IMR-90 (cell line): ENCODE data around the gene ATP1B1. TPM values are rescaled to one million over a fixed set of nuclear protein-coding genes. Genes with fewer than 3 reads are reported as not detected.

ENCODE experiments used
- ATAC-seq: fragments of 200-7000 bp; cut with Tn5 transposase; 2 replicates; pipeline ENCODE4 v1.9.1; 2020; ENCODE audit warnings: low read depth, mild to moderate bottlenecking, moderate library complexity
- BruUV-seq: library from RNA; stranded (reverse); fragments of 400-500 nt; replicated peaks from 2 replicates; lab custom pipeline; 2021; lab: Mats Ljungman, UMichigan
- CTCF ChIA-PET: fragments of 300-600 bp; formaldehyde crosslinking; extraction: SDS; loops from one replicate; lab custom pipeline; 2021; ENCODE audit warnings: antibody characterized with exemption; lab: Yijun Ruan, JAX
- POLR2A ChIA-PET: fragments of 300-600 bp; sonication (Branson Sonifier 250); formaldehyde crosslinking; loops from one replicate; lab custom pipeline; 2022; ENCODE audit warnings: antibody characterized with exemption; ENCODE audit not compliant: unreplicated experiment; lab: Charles Lee
- DNase-seq: peaks from one replicate; pipeline ENCODE4 v3.0.0; 2013
- H2AFZ ChIP-seq: replicated peaks from 2 replicates; pipeline ENCODE3; 2013; ENCODE audit warnings: low read length, mild to moderate bottlenecking; ENCODE audit not compliant: poor library complexity
- H2AK5ac ChIP-seq: 2 replicates; pipeline ENCODE4 v1.6.1; 2013; ENCODE audit warnings: low read depth, low read length, inconsistent platforms
- H2AK9ac ChIP-seq: replicated peaks from 2 replicates; pipeline ENCODE3; 2013; ENCODE audit warnings: mild to moderate bottlenecking, low read depth, low read length, moderate library complexity; ENCODE audit not compliant: poor library complexity
- H2BK120ac ChIP-seq: 2 replicates; pipeline ENCODE4 v1.6.1; 2013; ENCODE audit warnings: low read depth, low read length, inconsistent platforms
- H2BK15ac ChIP-seq: 3 replicates; pipeline ENCODE4 v1.6.1; 2013; ENCODE audit warnings: low read depth, low read length, inconsistent platforms
- H2BK20ac ChIP-seq: 2 replicates; pipeline ENCODE4 v1.6.1; 2013; ENCODE audit warnings: low read depth, mild to moderate bottlenecking, inconsistent platforms, low read length, moderate library complexity
- H2BK5ac ChIP-seq: 2 replicates; pipeline ENCODE4 v1.6.1; 2013; ENCODE audit warnings: mild to moderate bottlenecking, low read depth, low read length, inconsistent platforms; ENCODE audit not compliant: poor library complexity, severe bottlenecking
- H3K14ac ChIP-seq: replicated peaks from 2 replicates; pipeline ENCODE4 v1.6.1; 2013; ENCODE audit warnings: low read depth, low read length, inconsistent platforms
- H3K18ac ChIP-seq: 2 replicates; pipeline ENCODE4 v1.6.1; 2013; ENCODE audit warnings: low read depth, low read length, control low read depth
- H3K23ac ChIP-seq: 2 replicates; pipeline ENCODE4 v1.6.1; 2013; ENCODE audit warnings: low read depth, low read length, inconsistent platforms
- H3K27ac ChIP-seq: 2 replicates; pipeline ENCODE4 v1.5.1; 2013; ENCODE audit warnings: mild to moderate bottlenecking, control low read depth, low read length; ENCODE audit not compliant: insufficient read depth
- H3K27me3 ChIP-seq: 2 replicates; pipeline ENCODE4 v1.6.1; 2013; ENCODE audit warnings: low read length; ENCODE audit not compliant: control insufficient read depth, insufficient read depth
- H3K36me3 ChIP-seq: 2 replicates; pipeline ENCODE4 v1.6.1; 2013; ENCODE audit warnings: low read length, mixed read lengths; ENCODE audit not compliant: control insufficient read depth, insufficient read depth
- H3K4ac ChIP-seq: 2 replicates; pipeline ENCODE4 v1.6.1; 2013; ENCODE audit warnings: low read depth, low read length, inconsistent platforms
- H3K4me1 ChIP-seq: 2 replicates; pipeline ENCODE4 v1.6.1; 2013; ENCODE audit warnings: low read length, mixed read lengths; ENCODE audit not compliant: control insufficient read depth, insufficient read depth
- H3K4me2 ChIP-seq: 2 replicates; pipeline ENCODE4 v1.6.1; 2013; ENCODE audit warnings: low read depth, mild to moderate bottlenecking, control low read depth, low read length, moderate library complexity
- H3K4me3 ChIP-seq: 2 replicates; pipeline ENCODE4 v1.5.1; 2013; ENCODE audit warnings: low read depth, mild to moderate bottlenecking, control low read depth, low read length, moderate library complexity; ENCODE audit not compliant: insufficient read depth
- H3K56ac ChIP-seq: 2 replicates; pipeline ENCODE4 v1.6.1; 2013; ENCODE audit warnings: low read length, inconsistent platforms; ENCODE audit not compliant: insufficient read depth; ENCODE audit errors: extremely low read depth
- H3K79me1 ChIP-seq, 2 experiments: 2 replicates each; pipeline ENCODE4 v1.6.1; 2013; ENCODE audit warnings: low read length in 2 of 2, inconsistent platforms in 1 of 2, low read depth in 1 of 2
- H3K9ac ChIP-seq: 2 replicates; pipeline ENCODE4 v1.6.1; 2013; ENCODE audit warnings: low read depth, low read length, control low read depth
- H3K9me1 ChIP-seq: 2 replicates; pipeline ENCODE4 v1.6.1; 2013; ENCODE audit warnings: low read length, inconsistent platforms; ENCODE audit not compliant: insufficient read depth
- H3K9me3 ChIP-seq: 2 replicates; pipeline ENCODE4 v1.6.1; 2013; ENCODE audit warnings: low read length; ENCODE audit not compliant: control insufficient read depth, insufficient read depth
- H4K20me1 ChIP-seq: 2 replicates; pipeline ENCODE4 v1.6.1; 2013; ENCODE audit warnings: low read length, inconsistent platforms; ENCODE audit not compliant: insufficient read depth
- H4K5ac ChIP-seq: 2 replicates; pipeline ENCODE4 v1.6.1; 2013; ENCODE audit warnings: mild to moderate bottlenecking, low read depth, low read length, control low read depth
- H4K8ac ChIP-seq, 2 experiments: 2 replicates each; pipeline ENCODE4 v1.6.1; 2013; ENCODE audit warnings: low read depth in 2 of 2, low read length in 2 of 2, control low read depth in 1 of 2, inconsistent platforms in 1 of 2
- H4K91ac ChIP-seq: 2 replicates; pipeline ENCODE4 v1.6.1; 2013; ENCODE audit warnings: low read depth, low read length, inconsistent platforms; ENCODE audit not compliant: insufficient read depth
- CEBPB ChIP-seq: IDR thresholded peaks from 2 replicates; pipeline ENCODE4 v1.6.1; 2012; ENCODE audit warnings: low read depth, low read length, improper control_type of control experiment
- NFE2L2 ChIP-seq: fragments of 150-350 bp; IDR thresholded peaks from 2 replicates; pipeline ENCODE4 v1.6.1; 2016; ENCODE audit warnings: low read depth, mild to moderate bottlenecking, low read length
- POLR2A ChIP-seq: IDR thresholded peaks from 2 replicates; pipeline ENCODE4 v1.6.1; 2012; ENCODE audit warnings: mild to moderate bottlenecking, low read depth, low read length
- RFX5 ChIP-seq: IDR thresholded peaks from 2 replicates; pipeline ENCODE4 v1.8.0; 2012; ENCODE audit warnings: low read depth, mild to moderate bottlenecking, low read length, moderate library complexity
- WGBS, 2 experiments: methylation state at CpG; one replicate each; pipeline versions ENCODE4 v1.1.5 to v1.1.7; 2013; ENCODE audit warnings: missing lambda C conversion rate in 2 of 2; ENCODE audit not compliant: insufficient read length in 1 of 2; ENCODE audit errors: extremely low coverage in 2 of 2; 5-methylcytosine and 5-hydroxymethylcytosine counted together
- dilution Hi-C: fragments of 300-500 bp; cut with HindIII; formaldehyde crosslinking; loops from one replicate; pipeline ENCODE4 v1.14.3; 2018; ENCODE audit warnings: low sequenced_read_pairs; ENCODE audit not compliant: unreplicated experiment
- in situ Hi-C: fragments of 300-500 bp; cut with MboI; formaldehyde crosslinking; loops from 3 replicates; pipeline ENCODE4 v1.14.3; 2019; ENCODE audit warnings: low sequenced_read_pairs, inconsistent platforms, mixed read lengths
- intact Hi-C: fragments of 100-400 bp; cut with micrococcal nuclease; formaldehyde crosslinking; loops from 2 replicates; pipeline ENCODE4 v1.10.0; 2022
- polyA plus RNA-seq, 3 experiments: library from polyadenylated mRNA; depleted of rRNA; stranded (reverse); fragments of >200 nt; gene quantifications; 2 replicates each; pipeline ENCODE4 v1.2.3, GENCODE V29; 2012; ENCODE audit warnings: low replicate concordance in 1 of 3
- total RNA-seq: library from RNA; depleted of rRNA; stranded (reverse); fragments of >200 nt; gene quantifications from 2 replicates; pipeline ENCODE4 v1.2.3, GENCODE V29; 2012
- TF ChIP-seq, protein P1 (sequence below): conservative IDR thresholded peaks from 2 replicates; pipeline ENCODE4 v1.5.1; 2012; ENCODE audit warnings: mild to moderate bottlenecking, low read depth, low read length, improper control_type of control experiment
- TF ChIP-seq, protein P2 (sequence below): fragments of 150-350 bp; IDR thresholded peaks from 2 replicates; pipeline ENCODE4 v1.6.1; 2016; ENCODE audit warnings: low read depth, mild to moderate bottlenecking, low read length, moderate library complexity, borderline replicate concordance

ATP1B1 gene
- total and polyA plus RNA-seq, 2 of the 4 experiments (the other 2 are of a cell fraction), result 14.5 to 22.1 TPM

GRCh38 chr1:169094897-169095569 is 11.5 kb upstream of the ATP1B1 start:
- H3K9ac ChIP-seq, result no peak overlapping the region
- POLR2A ChIA-PET, result no interaction called here
- H2BK20ac ChIP-seq, result no peak overlapping the region
- no peaks in the 10 kb centered on the region for H3K9me3 ChIP-seq
- H3K4me2 ChIP-seq, result no peak overlapping the region
- 60% methylated on average over 1 of the region's 4 CpGs; no CpG with 5 or more reads in 1 of the 2 experiments for WGBS, 2 experiments
- H3K27me3 ChIP-seq, result peaks cover 5% of the 10 kb centered on the region
- H4K5ac ChIP-seq, result no peak overlapping the region
- no peak for TF ChIP-seq RFX5
- TF ChIP-seq, protein P1, sequence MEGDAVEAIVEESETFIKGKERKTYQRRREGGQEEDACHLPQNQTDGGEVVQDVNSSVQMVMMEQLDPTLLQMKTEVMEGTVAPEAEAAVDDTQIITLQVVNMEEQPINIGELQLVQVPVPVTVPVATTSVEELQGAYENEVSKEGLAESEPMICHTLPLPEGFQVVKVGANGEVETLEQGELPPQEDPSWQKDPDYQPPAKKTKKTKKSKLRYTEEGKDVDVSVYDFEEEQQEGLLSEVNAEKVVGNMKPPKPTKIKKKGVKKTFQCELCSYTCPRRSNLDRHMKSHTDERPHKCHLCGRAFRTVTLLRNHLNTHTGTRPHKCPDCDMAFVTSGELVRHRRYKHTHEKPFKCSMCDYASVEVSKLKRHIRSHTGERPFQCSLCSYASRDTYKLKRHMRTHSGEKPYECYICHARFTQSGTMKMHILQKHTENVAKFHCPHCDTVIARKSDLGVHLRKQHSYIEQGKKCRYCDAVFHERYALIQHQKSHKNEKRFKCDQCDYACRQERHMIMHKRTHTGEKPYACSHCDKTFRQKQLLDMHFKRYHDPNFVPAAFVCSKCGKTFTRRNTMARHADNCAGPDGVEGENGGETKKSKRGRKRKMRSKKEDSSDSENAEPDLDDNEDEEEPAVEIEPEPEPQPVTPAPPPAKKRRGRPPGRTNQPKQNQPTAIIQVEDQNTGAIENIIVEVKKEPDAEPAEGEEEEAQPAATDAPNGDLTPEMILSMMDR, result no peak
- TF ChIP-seq CEBPB, result no peak
- TF ChIP-seq NFE2L2, result no peak
- TF ChIP-seq POLR2A, result no peak
- TF ChIP-seq, protein P2, sequence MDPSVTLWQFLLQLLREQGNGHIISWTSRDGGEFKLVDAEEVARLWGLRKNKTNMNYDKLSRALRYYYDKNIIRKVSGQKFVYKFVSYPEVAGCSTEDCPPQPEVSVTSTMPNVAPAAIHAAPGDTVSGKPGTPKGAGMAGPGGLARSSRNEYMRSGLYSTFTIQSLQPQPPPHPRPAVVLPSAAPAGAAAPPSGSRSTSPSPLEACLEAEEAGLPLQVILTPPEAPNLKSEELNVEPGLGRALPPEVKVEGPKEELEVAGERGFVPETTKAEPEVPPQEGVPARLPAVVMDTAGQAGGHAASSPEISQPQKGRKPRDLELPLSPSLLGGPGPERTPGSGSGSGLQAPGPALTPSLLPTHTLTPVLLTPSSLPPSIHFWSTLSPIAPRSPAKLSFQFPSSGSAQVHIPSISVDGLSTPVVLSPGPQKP, result no peak
- DNase-seq, result no peak
- H3K9me1 ChIP-seq, result no peaks in the 10 kb centered on the region
- H3K36me3 ChIP-seq, result no peaks in the 10 kb centered on the region
- H2BK120ac ChIP-seq, result no peak overlapping the region
- no peak overlapping the region for H2AK9ac ChIP-seq
- no peak overlapping the region for H3K56ac ChIP-seq
- dilution Hi-C loops (no loop called here), intact Hi-C loops (no loop called here), in situ Hi-C loops (no loop called here)
- CTCF ChIA-PET, result no interaction called here
- H4K8ac ChIP-seq, result no peak overlapping the region
- H3K4me3 ChIP-seq, result no peak overlapping the region
- no peak overlapping the region for H2BK5ac ChIP-seq
- H3K27ac ChIP-seq, result no peak overlapping the region
- H2BK15ac ChIP-seq, result no peak overlapping the region
- H3K23ac ChIP-seq, result no peak overlapping the region
- H3K4ac ChIP-seq, result no peak overlapping the region
- H3K18ac ChIP-seq, result no peak overlapping the region
- no peak overlapping the region for H3K14ac ChIP-seq
- no TSS peak for BruUV-seq
- H2AFZ ChIP-seq, result no peak overlapping the region
- H3K4me1 ChIP-seq, result no peaks in the 10 kb centered on the region
- H2AK5ac ChIP-seq, result no peak overlapping the region
- H4K91ac ChIP-seq, result no peak overlapping the region
- H3K79me1 ChIP-seq, result no peaks in the 10 kb centered on the region
- H4K20me1 ChIP-seq, result no peaks in the 10 kb centered on the region
- no peak for ATAC-seq
